Panc1 (cell line): ENCODE measurements around the gene TSPAN10.

ENCODE experiments used
- POLR2AphosphoS5 ChIP-seq: IDR thresholded peaks from 2 replicates; pipeline ENCODE4 v1.6.1; 2012; ENCODE audit warnings: mild to moderate bottlenecking, low read depth, low read length, moderate library complexity
- TCF7L2 ChIP-seq: IDR thresholded peaks from 2 replicates; pipeline ENCODE4 v1.6.1; 2011; ENCODE audit warnings: mild to moderate bottlenecking, low read depth, low read length, inconsistent platforms
- TF ChIP-seq, protein P1 (sequence below): fragments of 450-650 bp; IDR thresholded peaks from 2 replicates; pipeline ENCODE4 v1.5.1; 2017; ENCODE audit warnings: mild to moderate bottlenecking
- TF ChIP-seq, protein P2 (sequence below), 2 experiments: IDR thresholded peaks; 2 replicates each; pipeline ENCODE4 v1.6.1; 2011 to 2012; ENCODE audit warnings: low read depth in 2 of 2, control low read depth in 1 of 2, low read length in 1 of 2, mild to moderate bottlenecking in 1 of 2, moderate library complexity in 1 of 2; ENCODE audit not compliant: insufficient read depth in 1 of 2

DNA sequence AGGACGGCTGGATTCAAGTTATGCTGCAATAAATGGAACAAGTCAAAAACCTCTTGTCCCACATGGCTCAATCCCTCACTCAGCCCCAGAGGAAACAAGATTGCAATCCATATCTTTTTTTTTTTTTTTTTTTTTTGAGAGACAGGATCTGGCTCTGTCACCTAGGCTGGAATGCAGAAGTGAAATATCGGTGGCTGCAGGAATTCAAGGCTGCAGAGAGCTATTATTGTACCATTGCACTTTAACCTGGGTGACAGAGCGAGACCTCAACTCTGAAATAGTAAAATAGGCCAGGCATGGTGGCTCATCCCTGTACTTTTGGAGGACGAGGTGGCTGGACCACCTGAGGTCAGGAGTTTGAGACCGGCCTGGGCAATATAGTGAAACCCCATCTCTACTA is 22.0 kb downstream of the TSPAN10 start:
- TF ChIP-seq, protein P1, sequence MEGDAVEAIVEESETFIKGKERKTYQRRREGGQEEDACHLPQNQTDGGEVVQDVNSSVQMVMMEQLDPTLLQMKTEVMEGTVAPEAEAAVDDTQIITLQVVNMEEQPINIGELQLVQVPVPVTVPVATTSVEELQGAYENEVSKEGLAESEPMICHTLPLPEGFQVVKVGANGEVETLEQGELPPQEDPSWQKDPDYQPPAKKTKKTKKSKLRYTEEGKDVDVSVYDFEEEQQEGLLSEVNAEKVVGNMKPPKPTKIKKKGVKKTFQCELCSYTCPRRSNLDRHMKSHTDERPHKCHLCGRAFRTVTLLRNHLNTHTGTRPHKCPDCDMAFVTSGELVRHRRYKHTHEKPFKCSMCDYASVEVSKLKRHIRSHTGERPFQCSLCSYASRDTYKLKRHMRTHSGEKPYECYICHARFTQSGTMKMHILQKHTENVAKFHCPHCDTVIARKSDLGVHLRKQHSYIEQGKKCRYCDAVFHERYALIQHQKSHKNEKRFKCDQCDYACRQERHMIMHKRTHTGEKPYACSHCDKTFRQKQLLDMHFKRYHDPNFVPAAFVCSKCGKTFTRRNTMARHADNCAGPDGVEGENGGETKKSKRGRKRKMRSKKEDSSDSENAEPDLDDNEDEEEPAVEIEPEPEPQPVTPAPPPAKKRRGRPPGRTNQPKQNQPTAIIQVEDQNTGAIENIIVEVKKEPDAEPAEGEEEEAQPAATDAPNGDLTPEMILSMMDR: no peak
- TF ChIP-seq TCF7L2 (no peak), POLR2AphosphoS5 (no peak)
- TF ChIP-seq, protein P2, sequence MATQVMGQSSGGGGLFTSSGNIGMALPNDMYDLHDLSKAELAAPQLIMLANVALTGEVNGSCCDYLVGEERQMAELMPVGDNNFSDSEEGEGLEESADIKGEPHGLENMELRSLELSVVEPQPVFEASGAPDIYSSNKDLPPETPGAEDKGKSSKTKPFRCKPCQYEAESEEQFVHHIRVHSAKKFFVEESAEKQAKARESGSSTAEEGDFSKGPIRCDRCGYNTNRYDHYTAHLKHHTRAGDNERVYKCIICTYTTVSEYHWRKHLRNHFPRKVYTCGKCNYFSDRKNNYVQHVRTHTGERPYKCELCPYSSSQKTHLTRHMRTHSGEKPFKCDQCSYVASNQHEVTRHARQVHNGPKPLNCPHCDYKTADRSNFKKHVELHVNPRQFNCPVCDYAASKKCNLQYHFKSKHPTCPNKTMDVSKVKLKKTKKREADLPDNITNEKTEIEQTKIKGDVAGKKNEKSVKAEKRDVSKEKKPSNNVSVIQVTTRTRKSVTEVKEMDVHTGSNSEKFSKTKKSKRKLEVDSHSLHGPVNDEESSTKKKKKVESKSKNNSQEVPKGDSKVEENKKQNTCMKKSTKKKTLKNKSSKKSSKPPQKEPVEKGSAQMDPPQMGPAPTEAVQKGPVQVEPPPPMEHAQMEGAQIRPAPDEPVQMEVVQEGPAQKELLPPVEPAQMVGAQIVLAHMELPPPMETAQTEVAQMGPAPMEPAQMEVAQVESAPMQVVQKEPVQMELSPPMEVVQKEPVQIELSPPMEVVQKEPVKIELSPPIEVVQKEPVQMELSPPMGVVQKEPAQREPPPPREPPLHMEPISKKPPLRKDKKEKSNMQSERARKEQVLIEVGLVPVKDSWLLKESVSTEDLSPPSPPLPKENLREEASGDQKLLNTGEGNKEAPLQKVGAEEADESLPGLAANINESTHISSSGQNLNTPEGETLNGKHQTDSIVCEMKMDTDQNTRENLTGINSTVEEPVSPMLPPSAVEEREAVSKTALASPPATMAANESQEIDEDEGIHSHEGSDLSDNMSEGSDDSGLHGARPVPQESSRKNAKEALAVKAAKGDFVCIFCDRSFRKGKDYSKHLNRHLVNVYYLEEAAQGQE (IDR thresholded peaks at IDR 0.05; ENCODE audit: insufficient read depth in 1 of 2, low read depth in 2 of 2, low read length in 1 of 2): no peak
